ENCODE measurements around the gene NAA10.

NAA10 gene

GRCh38 chrX:153966841-153967535 is 32.2 kb upstream of the NAA10 start:
- no peak for DNase-seq

GRCh38 chrX:153966283-153966688 is 31.4 kb upstream of the NAA10 start:
- no peak for DNase-seq

GRCh38 chrX:153965406-153965805 is 30.6 kb upstream of the NAA10 start:
- no peak for DNase-seq

- DNase-seq, result no peak
Measured at GRCh38 chrX:153964105-153964504, 29.3 kb upstream of the NAA10 start.

- DNase-seq, result no peak
Measured at GRCh38 chrX:153963546-153963945, 28.7 kb upstream of the NAA10 start.

- no peak for DNase-seq
Measured at GRCh38 chrX:153961292-153961691, 26.5 kb upstream of the NAA10 start.

GRCh38 chrX:153960786-153961185 is 25.9 kb upstream of the NAA10 start:
- no peak for DNase-seq

GRCh38 chrX:153960077-153960476 is 25.2 kb upstream of the NAA10 start:
- DNase-seq, result no peak

GRCh38 chrX:153959649-153960048 is 24.8 kb upstream of the NAA10 start:
- no peak for DNase-seq

- DNase-seq, result no peak
Measured at GRCh38 chrX:153958605-153959004, 23.8 kb upstream of the NAA10 start.

- no peak for DNase-seq
Measured at GRCh38 chrX:153957224-153957623, 22.4 kb upstream of the NAA10 start.

- no peak for DNase-seq
Measured at GRCh38 chrX:153956044-153956907, 21.4 kb upstream of the NAA10 start.

- no peak for DNase-seq
Measured at GRCh38 chrX:153955228-153955732, 20.4 kb upstream of the NAA10 start.

- no peak for DNase-seq
Measured at GRCh38 chrX:153954558-153955227, 19.9 kb upstream of the NAA10 start.

GRCh38 chrX:153953892-153954557 is 19.2 kb upstream of the NAA10 start:
- no peak for DNase-seq

- peak; percentile 31 for DNase-seq
Measured at GRCh38 chrX:153953342-153953830, 18.5 kb upstream of the NAA10 start.

GRCh38 chrX:153952373-153953026 is 17.7 kb upstream of the NAA10 start:
- no peak for DNase-seq

- DNase-seq, result no peak
Measured at GRCh38 chrX:153951683-153952372, 17.0 kb upstream of the NAA10 start.

- no peak for DNase-seq
Measured at GRCh38 chrX:153950127-153950526, 15.3 kb upstream of the NAA10 start.

GRCh38 chrX:153948847-153949805 is 14.3 kb upstream of the NAA10 start:
- no peak for DNase-seq
